Bronchial epithelial cell (primary cell): ENCODE results near the gene AADACL2. TPM values are rescaled to one million over a fixed set of nuclear protein-coding genes. Genes with fewer than 3 reads are reported as not detected.

Source experiments
- DNase-seq: peaks from one replicate; pipeline ENCODE4 v3.0.0-alpha.2; 2010; ENCODE audit warnings: low read depth
- FAIRE-seq: peaks from 2 replicates; lab custom pipeline; 2011; peaks lifted over from hg19 to GRCh38; lab: Jason Lieb, UNC
- H3K27me3 ChIP-seq: 2 replicates; pipeline ENCODE4 v1.5.1; 2011; ENCODE audit warnings: low read length; ENCODE audit not compliant: control insufficient read depth, insufficient read depth
- H3K36me3 ChIP-seq: 2 replicates; pipeline ENCODE4 v1.5.1; 2011; ENCODE audit warnings: low read length; ENCODE audit not compliant: control insufficient read depth, insufficient read depth
- H3K4me3 ChIP-seq: 2 replicates; pipeline ENCODE4 v1.5.1; 2011; ENCODE audit warnings: mild to moderate bottlenecking, low read depth, low read length, control low read depth
- total RNA-seq: library from RNA; depleted of rRNA; stranded (reverse); fragments of >200 nt; gene quantifications from 2 replicates; pipeline ENCODE4 v1.2.1, GENCODE V29; 2014
- TF ChIP-seq, protein P1 (sequence below): IDR thresholded peaks from 2 replicates; pipeline ENCODE4 v1.5.1; 2011; ENCODE audit warnings: mild to moderate bottlenecking, moderate library complexity, low read length, control low read depth, inconsistent platforms; ENCODE audit not compliant: insufficient read depth, severe bottlenecking

The AADACL2 gene
- total RNA-seq, 1 donor from 2014 or later = not detected

- Histone ChIP-seq H3K27me3 (no peaks in the 10 kb centered on the region), H3K4me3 (no peak overlapping the region), H3K36me3 (no peaks in the 10 kb centered on the region)
- FAIRE-seq (no peak), DNase-seq (peak; percentile 34)
- TF ChIP-seq, protein P1, sequence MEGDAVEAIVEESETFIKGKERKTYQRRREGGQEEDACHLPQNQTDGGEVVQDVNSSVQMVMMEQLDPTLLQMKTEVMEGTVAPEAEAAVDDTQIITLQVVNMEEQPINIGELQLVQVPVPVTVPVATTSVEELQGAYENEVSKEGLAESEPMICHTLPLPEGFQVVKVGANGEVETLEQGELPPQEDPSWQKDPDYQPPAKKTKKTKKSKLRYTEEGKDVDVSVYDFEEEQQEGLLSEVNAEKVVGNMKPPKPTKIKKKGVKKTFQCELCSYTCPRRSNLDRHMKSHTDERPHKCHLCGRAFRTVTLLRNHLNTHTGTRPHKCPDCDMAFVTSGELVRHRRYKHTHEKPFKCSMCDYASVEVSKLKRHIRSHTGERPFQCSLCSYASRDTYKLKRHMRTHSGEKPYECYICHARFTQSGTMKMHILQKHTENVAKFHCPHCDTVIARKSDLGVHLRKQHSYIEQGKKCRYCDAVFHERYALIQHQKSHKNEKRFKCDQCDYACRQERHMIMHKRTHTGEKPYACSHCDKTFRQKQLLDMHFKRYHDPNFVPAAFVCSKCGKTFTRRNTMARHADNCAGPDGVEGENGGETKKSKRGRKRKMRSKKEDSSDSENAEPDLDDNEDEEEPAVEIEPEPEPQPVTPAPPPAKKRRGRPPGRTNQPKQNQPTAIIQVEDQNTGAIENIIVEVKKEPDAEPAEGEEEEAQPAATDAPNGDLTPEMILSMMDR = no peak
Observed at GRCh38 chr3:151772825-151773480, 39.2 kb downstream of the AADACL2 start.

GRCh38 chr3:151774235-151774634 is 40.5 kb downstream of the AADACL2 start:
- no peak for FAIRE-seq
- Histone ChIP-seq H3K27me3 (no peaks in the 10 kb centered on the region), H3K4me3 (no peak overlapping the region), H3K36me3 (no peaks in the 10 kb centered on the region)
- DNase-seq = no peak
- TF ChIP-seq, protein P1 = no peak

GRCh38 chr3:151774910-151775309 is 41.2 kb downstream of the AADACL2 start:
- no peak overlapping the region for H3K4me3 ChIP-seq
- H3K36me3 ChIP-seq = no peaks in the 10 kb centered on the region
- no peak for FAIRE-seq
- DNase-seq = no peak
- no peaks in the 10 kb centered on the region for H3K27me3 ChIP-seq
- TF ChIP-seq, protein P1 = no peak

DNA sequence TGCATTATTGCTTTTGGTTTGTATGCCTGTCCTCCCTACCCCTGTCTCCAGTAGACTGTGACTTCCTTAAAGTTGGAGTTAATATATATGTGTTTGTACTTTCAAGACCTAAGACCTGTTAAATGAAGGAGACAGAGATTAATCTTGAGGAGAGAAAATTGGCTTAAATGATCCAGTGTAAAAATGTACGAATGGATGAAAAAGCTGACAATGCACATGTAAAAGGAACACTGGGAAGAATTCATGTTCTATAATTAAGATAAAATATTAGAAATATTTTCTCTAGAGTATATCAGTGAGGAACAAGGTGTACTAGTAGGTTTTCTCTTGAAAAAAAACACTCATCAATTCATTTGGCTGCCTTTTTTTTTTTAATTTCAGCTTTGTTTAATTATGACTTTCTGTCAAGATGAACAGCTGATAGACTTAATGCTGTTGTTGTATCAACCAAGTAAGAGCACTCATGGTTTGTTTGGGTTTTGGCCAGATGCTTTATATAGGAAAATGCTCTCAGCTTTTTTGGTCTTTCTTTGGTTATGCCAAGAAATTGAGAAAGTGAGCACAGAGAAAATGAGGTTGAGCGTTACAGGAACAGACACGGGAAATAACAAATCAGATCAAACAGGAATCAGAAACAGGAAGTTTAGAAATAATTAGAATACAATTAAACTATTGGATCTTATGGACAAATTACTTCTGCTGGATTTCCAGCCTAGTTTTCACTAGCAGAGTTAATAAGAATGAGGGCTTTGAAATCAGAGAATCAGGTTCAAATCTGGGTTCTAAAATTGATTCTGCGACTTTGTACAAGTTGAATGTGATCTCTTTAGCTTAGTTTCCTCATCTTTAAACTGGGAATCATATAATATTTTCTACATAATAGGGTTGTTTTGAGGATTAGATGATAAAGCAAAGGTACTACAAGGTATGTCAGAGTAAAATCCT is 41.9 kb downstream of the AADACL2 start:
- TF ChIP-seq, protein P1 = no peak
- Histone ChIP-seq H3K4me3 (no peak overlapping the region), H3K36me3 (no peaks in the 10 kb centered on the region), H3K27me3 (no peaks in the 10 kb centered on the region)
- no peak for FAIRE-seq
- DNase-seq = no peak

GRCh38 chr3:151776259-151776740 is 42.6 kb downstream of the AADACL2 start:
- TF ChIP-seq, protein P1 = no peak
- Histone ChIP-seq H3K27me3 (no peaks in the 10 kb centered on the region), H3K4me3 (no peak overlapping the region), H3K36me3 (no peaks in the 10 kb centered on the region)
- FAIRE-seq (no peak), DNase-seq (no peak)
